Ishikawa (cell line): ENCODE measurements around the gene TNFRSF9.

ENCODE experiments used
- CEBPB ChIP-seq: IDR thresholded peaks from 2 replicates; pipeline ENCODE4 v1.6.1; 2012
- CREB1 ChIP-seq: IDR thresholded peaks from 2 replicates; pipeline ENCODE4 v1.6.1; 2012; ENCODE audit warnings: low read depth
- EGR1 ChIP-seq: IDR thresholded peaks from 2 replicates; pipeline ENCODE4 v1.6.1; 2012
- EP300 ChIP-seq: IDR thresholded peaks from 2 replicates; pipeline ENCODE4 v1.6.1; 2012; ENCODE audit warnings: borderline replicate concordance
- FOXM1 ChIP-seq: IDR thresholded peaks from 2 replicates; pipeline ENCODE4 v1.6.1; 2012; ENCODE audit warnings: low read depth, borderline replicate concordance
- MAX ChIP-seq: IDR thresholded peaks from 2 replicates; pipeline ENCODE4 v1.6.1; 2012
- NFIC ChIP-seq: IDR thresholded peaks from 2 replicates; pipeline ENCODE4 v1.6.1; 2012
- RAD21 ChIP-seq: IDR thresholded peaks from 2 replicates; pipeline ENCODE4 v1.6.1; 2012; ENCODE audit warnings: low read depth
- REST ChIP-seq: IDR thresholded peaks from 2 replicates; pipeline ENCODE4 v1.6.1; 2012; ENCODE audit warnings: low read depth, mild to moderate bottlenecking
- TAF1 ChIP-seq: IDR thresholded peaks from 2 replicates; pipeline ENCODE4 v1.6.1; 2012; ENCODE audit warnings: low read depth, mild to moderate bottlenecking
- TCF12 ChIP-seq: IDR thresholded peaks from 2 replicates; pipeline ENCODE4 v1.6.1; 2012; ENCODE audit warnings: low read depth
- TEAD4 ChIP-seq: IDR thresholded peaks from 2 replicates; pipeline ENCODE4 v1.6.1; 2012
- USF1 ChIP-seq: IDR thresholded peaks from 2 replicates; pipeline ENCODE4 v1.6.1; 2012
- YY1 ChIP-seq: IDR thresholded peaks from 2 replicates; pipeline ENCODE4 v1.6.1; 2012; ENCODE audit warnings: low read depth
- ZBTB7A ChIP-seq: IDR thresholded peaks from 2 replicates; pipeline ENCODE4 v1.6.1; 2012; ENCODE audit warnings: low read depth

TNFRSF9 gene

GRCh38 chr1:7938070-7938469, 2.6 kb downstream of the TNFRSF9 start:
- no peak for TF ChIP-seq TCF12
- TF ChIP-seq TEAD4 = no peak

DNA sequence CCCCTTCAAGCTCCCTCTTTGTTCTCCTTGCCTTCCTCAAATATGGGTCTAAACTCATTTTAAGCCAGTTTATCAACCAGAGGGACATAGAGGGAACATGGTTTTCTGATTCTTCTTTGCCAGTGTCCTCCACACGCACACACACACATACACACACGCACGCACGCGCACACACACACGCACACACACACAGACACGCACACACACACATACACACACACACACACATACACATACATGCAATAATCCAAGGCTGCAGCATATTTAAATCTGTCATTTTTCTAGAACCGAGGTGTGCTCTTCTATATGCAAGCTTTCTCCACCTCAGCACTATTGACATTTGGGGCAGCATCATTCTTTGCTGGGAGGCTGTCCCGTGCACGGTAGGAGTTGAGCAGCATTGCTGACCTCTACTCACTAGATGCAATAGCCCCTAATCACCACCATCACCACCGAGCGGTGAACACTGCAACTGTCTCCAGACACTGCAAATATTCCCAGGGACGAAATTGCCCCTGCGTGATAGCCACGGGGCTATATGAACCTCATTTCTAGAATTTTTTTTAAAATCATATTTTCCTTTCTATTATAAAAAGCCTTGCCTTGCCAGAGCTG, 8.0 kb downstream of the TNFRSF9 start:
- TF ChIP-seq ZBTB7A (no peak), TCF12 (no peak), REST (no peak), RAD21 (no peak), FOXM1 (no peak), TAF1 (no peak), EP300 (no peak), MAX (no peak), CREB1 (no peak), USF1 (no peak), NFIC (no peak), YY1 (no peak), EGR1 (no peak), CEBPB (no peak), TEAD4 (no peak)

- TF ChIP-seq CREB1 = no peak
- no peak for TF ChIP-seq YY1
- TF ChIP-seq USF1 = no peak
- no peak for TF ChIP-seq EP300
- no peak for TF ChIP-seq TCF12
- no peak for TF ChIP-seq FOXM1
- no peak for TF ChIP-seq TAF1
- no peak for TF ChIP-seq CEBPB
- no peak for TF ChIP-seq RAD21
These were observed 9.2 kb downstream of the TNFRSF9 start for GRCh38 chr1:7931446-7931812.

- TF ChIP-seq NFIC (no peak), RAD21 (no peak), MAX (no peak)
These were observed 9.8 kb downstream of the TNFRSF9 start for GRCh38 chr1:7930645-7931445.

- TF ChIP-seq FOXM1 = no peak
- no peak for TF ChIP-seq RAD21
- TF ChIP-seq MAX = no peak
- no peak for TF ChIP-seq CREB1
- no peak for TF ChIP-seq NFIC
- no peak for TF ChIP-seq YY1
- TF ChIP-seq TEAD4 = no peak
- TF ChIP-seq TAF1 = no peak
These were observed 11.0 kb downstream of the TNFRSF9 start for GRCh38 chr1:7929637-7930036.

DNA sequence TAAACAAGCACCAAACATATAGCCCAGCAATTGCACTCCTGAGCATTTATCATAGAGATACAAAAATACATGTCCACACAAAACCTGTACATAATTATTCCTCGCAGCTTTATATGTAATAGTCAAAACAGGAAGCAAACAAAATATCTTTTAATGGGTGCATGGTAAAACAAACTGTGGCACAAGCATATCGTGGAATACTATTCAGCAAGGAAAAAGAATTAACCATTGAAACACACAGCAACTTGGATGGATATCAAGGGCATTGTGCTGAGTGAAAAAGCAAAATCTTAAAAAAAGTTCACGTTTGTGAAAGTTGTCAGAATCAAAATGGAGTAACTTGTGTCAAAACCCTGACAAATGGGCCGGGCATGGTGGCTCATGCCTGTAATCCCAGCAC, 12.4 kb downstream of the TNFRSF9 start:
- TF ChIP-seq MAX (no peak), USF1 (no peak), CEBPB (no peak), RAD21 (no peak), CREB1 (no peak), TCF12 (no peak), TEAD4 (no peak), TAF1 (no peak), FOXM1 (no peak), NFIC (no peak), EGR1 (no peak), EP300 (no peak), YY1 (no peak), ZBTB7A (no peak), REST (no peak)
